GM18498 (cell line): ENCODE data around the gene HPN.
"Not testable (repeated sequence)": the region's sequence is repeated elsewhere in the genome, so short reads cannot be mapped to it uniquely, and the experiment has no call there.

Source experiments
- ATAC-seq: cut with Tn5 transposase; IDR thresholded peaks from one replicate; pipeline ENCODE4 v1.9.1; 2021; ENCODE audit warnings: mild to moderate bottlenecking, moderate library complexity; ENCODE audit not compliant: unreplicated experiment

The HPN gene

DNA sequence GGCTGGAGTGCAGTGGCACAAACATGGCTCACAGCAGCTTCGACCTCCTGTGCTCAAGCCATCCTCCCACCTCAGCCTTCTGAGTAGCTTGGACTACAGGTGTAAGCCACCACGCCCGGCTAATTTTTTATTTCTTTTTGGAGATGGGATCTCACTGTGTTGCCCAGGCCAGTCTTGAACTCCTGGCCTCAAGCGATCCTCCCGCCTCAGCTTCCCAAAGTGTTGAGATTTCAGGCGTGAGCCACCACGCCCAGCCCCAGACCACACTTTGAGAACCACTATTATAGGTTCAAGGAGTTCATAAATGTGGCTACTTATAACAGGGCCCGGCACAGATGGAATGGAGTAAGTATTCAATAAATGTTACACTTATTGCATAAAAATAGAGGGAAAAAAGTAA, 14.5 kb upstream of the HPN start:
- ATAC-seq = no peak

DNA sequence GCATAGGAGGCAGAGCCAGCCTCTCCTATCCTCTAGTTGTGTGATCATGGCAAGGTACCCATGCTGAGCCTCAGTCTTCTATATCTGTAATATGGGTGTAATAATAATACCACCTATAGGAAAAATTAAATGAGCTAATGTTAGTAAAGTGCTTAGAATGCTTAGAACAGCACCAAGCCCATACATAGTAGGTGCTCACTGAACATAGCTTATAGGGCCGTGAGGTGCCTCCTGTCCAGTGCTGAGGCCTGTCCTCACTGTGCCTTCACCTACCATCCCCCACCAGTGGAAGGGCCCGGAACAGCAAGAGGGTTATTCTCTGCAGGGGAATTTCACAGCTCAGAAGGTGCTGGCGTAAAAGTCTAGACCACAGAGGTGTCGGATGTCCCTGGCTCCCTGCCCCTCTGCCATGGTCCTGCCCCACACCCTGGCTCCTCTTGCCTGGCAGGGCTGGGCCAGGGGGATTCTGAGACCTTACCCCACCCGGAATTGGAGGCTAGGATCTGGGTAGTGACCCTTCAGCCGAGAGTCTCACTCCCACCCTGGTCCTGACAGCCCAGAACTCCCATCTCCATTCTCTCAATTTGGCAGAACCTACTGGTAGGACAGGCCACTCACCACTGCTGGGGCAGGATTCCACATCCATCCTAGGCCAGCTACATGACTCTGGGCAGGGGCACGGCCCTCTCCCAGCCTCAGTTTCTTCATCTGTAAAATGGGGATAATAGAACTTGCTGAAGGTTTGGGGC, 13.5 kb upstream of the HPN start:
- no peak for ATAC-seq

DNA sequence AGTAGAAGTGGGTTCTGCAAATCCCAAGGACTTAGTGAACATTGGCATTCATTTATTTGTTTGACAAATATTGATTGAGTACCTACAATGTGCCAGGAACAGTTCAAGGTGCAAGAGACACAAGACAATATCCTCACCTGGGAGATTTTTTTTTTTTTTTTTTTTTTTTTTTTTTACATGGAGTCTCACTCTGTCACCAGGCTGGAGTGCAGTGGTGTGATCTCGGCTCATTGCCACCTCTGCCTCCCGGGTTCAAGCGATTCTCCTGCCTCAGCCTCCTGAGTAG, 13.0 kb upstream of the HPN start:
- ATAC-seq = not testable (repeated sequence)

DNA sequence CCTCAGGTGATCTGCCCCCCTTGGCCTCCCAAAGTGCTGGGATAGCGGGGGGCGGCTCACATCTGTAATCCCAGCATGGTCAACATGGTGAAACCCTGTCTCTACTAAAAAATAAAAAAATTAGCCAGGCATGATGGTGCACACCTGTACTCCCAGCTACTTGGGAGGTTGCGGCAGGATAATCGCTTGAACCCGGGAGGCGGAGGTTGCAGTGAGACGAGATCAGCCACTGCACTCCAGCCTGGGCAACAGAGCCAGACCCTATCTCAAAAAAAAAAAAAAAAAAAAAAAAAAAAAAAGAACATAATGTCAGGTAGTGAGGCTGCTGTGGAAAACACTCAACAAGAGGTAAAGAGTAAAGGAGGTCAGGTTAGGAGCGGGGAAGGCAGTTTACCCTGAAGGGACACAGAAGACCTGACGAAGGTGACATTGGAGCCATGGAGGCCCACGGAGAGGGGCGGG, 12.2 kb upstream of the HPN start:
- ATAC-seq = not testable (repeated sequence)

DNA sequence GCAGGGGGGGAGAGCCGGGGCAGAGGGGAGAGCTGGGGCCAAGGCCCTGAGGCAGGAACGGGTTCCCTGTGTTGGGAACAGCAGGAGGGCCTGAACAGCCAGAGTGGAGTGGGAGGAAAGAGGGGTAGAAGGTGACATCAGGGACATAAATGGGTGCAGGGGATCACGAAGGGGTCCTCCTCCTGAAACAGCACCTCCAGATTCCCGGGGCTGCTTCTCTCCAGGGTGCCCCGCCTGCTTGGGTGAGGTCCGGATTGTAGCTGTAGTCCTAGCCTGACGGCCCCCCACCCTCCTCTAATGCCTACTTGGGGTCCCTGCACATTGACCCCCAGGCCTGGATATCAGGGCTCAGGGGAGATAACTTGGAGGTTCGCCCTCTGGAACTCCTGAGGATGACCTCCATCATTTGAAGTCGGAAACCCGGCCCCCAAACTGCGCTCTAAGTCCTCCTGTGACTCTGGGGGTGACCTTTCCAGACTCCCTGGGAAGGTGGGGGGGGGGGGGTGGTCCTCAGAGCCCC, 11.7 kb upstream of the HPN start:
- ATAC-seq = no peak

DNA sequence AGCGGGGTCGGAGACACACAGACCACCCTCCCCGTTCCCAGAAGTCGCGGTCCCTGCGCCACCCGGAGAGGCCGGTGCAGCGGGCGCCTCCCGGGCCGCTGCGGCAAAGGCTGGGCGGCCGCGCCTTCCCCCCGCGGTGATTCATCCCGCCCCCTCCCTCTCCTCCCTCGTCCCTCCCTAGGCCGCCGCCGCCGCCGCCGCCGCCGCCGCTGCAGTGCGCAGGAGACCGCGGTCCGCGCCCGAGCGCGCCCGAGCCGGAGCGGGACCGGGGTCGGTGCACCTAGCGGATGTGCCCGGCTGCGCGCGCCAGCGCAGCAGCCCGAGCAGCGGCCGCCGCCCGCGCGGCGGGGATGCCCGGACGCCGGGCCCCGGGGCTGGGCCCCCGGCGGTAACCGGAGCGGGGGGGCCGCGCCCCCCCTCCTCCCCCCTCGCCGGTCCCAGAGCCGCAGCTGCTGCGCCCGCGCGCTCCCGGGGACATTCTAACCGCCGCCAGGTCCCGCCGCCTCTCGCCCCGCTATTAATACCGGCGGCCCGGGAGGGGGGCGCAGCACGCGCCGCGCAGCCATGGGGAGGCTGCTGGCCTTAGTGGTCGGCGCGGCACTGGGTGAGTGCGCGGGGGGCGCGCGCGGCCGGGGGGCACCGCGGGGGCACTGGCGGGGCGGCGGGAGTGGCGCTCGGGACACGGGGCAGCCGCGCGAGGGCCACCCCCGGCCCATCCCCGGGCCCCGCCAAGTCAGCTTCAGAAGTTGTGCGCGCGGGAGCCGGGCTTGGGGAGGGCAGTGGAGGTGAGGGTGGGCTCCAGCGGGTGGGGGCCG, 11.1 kb upstream of the HPN start, which contains the start of gene SCN1B:
SCN1B (plus strand) TSS at position 214 of the 815 bp plus-strand sequence; CDS start at position 565, 351 bp downstream.
- ATAC-seq = no peak

DNA sequence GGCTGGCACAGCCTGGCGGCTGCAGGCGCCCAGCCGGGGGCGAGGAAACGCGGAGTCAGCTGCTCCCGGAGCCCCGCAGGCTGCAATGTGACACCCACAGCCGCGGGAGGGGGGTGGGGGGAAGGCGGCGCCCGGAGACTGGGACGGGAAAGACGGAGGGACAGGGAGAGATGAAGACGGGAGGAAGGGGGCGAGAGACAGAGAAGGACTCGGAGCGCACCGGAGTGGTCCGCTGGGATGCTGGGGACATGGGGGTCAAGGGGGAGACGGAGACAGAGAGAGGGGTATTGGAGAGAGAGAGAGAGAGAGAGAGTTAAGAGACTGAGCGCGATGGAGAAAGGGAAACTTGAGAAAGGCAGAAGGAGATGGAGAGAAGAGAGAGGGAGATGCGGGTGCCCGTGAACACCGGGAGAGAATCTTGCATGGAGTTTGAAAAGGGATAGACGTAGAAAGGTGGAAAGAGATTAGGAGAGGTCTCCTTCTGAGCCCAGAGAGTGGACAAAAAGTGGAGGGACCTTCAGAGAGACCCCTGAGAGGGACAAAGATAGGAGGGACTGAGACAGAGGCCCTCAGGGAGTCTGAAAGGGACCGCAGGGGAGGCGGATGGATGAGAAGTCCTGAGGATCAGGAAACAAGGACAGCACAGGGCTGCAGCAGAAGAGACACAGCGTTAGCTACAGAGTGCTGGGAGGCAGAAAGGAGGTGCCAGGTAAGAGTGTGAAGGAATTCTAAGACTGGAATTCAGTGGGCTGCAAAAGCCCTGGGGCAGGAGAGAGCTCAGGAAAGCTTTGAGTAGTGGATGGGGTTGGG, 10.2 kb upstream of the HPN start:
- no peak for ATAC-seq

DNA sequence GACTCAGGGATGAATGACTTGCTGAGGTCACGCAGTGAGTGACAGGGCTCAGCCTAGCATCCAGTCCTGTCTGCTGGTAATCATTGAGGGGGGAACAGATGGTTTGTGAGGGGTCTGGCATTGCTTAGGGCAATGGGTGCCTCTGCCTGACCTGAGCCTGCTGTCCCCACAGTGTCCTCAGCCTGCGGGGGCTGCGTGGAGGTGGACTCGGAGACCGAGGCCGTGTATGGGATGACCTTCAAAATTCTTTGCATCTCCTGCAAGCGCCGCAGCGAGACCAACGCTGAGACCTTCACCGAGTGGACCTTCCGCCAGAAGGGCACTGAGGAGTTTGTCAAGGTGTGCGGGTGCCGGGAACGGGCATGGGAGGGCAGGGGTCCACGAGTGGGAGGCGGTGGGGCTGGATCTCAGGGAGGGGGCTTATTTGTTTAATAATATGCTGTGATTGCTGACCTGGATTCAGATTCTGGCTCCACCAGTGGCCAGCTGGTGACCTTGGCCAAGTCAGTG, 9.1 kb upstream of the HPN start:
- ATAC-seq = no peak

DNA sequence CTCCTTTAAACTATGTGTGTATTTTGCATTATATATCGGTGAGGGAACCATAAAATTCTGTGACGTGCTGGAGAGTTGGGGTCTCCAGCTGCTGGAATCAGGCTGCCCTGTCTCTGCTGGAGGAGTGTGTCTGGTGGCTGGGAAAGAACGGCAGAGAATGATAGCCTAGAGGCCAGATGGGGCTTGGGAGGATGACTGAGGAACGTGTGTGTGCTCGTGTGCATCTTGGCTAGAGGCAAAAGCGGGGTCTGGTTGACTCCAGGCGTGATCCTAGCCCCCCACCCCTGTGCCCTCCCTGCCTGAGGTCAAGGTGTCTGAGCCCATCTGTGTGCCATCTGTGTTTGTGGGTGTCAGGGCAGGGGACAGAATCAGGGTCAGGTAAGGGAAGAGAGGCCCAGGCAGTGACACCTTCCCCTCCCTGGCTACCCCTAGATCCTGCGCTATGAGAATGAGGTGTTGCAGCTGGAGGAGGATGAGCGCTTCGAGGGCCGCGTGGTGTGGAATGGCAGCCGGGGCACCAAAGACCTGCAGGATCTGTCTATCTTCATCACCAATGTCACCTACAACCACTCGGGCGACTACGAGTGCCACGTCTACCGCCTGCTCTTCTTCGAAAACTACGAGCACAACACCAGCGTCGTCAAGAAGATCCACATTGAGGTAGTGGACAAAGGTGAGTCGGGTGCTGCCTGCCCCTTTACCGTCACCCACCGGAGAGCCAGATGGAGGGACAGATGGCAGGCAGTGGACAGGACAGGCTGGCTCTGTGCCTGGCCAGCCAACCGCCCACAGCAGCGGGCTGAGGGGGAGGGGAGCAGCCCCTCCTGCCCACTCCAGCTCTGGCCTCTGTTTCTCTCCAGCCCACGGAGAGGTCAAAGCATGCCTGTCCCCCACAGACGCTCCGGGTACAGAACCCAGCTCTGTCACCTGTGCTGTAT, 8.2 kb upstream of the HPN start:
- ATAC-seq = no peak

DNA sequence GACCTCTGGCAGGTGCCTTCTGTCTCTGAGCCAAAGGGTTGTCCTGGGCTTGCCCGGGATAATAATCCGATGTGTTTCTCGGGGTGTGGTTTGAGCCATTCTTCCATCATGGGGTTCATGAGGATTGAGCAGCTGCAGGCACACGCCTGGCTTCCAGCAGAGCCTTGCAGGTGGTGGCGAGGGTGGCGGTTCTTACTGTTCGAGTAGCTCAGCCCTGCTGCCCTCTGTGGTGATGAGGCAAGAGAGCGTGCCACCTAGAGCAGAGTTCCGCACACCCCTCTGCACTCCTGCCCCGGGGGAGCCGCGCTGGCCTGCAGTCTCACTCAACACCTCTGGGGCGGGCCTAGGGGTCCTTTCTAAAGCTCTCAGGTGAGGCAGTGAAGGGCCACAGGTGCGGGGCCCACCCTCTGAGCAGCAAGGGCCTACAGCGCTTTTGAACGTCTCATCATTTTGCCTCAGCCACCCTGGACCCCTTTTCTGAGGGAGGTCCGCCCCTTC, 7.5 kb upstream of the HPN start:
- no peak for ATAC-seq

DNA sequence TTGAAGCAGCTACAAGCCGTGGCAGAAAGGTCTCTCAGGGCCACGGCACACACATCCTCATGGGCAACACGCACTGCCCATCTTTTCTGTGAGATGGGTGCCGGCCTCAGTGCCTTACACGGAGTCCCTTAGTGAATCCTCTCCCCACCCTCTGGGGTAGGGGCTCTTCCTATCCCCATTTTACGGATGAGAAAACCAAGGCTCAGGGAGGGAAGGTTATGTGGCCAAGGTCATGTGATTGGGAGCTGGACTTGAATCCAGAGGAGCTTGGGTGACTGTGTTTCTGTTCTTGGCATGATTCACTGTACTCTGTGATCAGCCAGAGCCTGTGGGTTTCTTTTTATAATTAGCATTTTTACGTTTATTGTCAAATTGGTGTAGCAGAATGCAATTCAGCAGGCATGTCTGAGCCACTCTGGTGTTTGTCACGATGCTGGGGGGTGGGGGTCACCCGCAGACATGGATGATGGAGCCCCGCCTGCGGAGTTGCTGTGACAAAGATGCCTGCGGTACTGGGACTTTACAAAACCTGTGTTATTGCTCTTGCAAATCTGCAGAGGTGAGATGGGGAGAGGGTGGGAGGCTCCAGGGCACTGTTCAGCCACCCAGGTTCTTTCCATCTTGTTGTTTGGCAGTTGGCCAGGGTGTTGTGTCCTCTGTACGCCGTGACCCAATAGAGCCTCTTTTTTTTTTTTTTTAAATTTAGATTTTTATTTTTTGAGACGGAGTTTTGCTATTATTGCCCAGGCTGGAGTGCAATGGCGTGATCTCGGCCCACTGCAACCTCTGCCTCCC, 6.7 kb upstream of the HPN start:
- ATAC-seq = no peak

DNA sequence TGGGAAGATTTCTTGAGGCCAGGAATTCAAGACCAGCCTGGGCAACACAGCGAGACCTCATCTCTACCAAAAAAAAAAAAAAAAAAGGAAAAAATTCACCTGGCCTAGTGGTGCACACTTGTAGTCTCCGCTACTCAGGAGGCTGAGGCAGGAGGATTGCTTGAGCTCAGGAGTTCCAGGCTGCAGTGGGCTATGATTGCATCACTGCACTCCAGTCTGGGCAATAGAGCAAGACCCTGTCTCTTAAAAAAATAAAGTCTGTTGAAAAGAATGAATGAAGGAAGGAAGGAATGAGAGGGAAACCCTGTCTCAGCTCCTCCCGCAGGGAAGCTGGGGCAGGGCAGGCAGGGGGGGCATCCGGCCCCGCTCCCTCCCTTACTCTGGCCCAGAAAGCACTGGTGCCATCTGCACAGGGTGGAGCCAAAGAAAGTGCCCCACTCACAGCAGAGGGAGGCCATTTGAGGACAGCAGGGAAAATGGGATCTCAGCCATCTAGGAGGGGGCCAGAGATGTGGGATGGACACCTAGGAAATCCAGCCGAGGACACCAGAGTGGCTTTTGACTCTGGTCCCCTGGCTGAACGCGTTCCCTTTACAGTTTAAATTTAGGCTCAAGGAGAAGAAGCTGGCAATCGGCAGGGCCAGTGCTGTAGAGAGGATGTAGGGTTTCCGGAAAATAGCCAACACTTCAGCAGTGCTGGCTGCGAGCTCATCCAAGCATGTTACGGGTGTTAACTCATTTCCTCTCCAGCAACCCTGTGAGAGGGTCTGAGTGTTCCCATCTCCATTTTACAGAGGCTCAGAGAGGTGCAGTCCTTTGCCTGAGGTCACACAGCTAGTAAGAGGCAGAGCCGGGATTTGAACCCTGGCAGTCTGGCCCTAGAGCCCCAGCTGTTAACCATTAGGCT, 3.6 kb upstream of the HPN start:
- no peak for ATAC-seq

DNA sequence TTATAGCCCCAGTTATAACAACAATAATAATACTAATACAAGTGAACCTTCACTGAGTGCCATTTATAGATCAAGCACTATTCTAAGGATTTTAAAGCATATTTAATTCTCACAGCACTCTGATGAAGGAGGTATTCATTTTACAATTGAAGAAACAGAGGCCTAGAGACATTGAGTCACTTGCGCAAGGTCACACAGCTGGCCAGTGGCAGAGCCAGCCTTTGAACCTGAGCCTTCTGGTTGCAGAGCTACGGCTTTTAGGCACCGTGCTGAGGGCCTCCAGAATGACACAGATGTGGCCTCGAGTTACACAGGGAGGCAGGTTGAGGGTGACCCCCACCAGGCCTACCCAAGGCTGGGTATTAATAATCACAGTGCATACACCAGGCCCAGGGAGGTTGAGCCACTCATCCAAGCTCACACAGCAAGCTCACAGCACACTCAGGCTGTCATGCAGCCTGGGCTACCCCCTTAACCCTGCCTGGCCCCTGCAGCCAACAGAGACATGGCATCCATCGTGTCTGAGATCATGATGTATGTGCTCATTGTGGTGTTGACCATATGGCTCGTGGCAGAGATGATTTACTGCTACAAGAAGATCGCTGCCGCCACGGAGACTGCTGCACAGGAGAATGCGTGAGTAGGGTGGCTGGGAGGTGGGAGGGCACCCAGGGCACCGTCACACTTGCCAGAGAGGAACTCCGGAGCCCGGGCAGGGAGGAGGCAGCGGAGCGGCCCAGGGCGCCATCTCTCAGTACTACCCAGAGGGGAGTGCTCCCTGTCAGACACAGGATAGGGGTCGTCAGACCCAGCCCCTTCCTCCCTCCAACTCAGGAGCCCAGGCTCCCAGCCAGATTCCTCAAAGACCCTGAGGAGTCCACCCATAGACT, 2.7 kb upstream of the HPN start:
- ATAC-seq = no peak

DNA sequence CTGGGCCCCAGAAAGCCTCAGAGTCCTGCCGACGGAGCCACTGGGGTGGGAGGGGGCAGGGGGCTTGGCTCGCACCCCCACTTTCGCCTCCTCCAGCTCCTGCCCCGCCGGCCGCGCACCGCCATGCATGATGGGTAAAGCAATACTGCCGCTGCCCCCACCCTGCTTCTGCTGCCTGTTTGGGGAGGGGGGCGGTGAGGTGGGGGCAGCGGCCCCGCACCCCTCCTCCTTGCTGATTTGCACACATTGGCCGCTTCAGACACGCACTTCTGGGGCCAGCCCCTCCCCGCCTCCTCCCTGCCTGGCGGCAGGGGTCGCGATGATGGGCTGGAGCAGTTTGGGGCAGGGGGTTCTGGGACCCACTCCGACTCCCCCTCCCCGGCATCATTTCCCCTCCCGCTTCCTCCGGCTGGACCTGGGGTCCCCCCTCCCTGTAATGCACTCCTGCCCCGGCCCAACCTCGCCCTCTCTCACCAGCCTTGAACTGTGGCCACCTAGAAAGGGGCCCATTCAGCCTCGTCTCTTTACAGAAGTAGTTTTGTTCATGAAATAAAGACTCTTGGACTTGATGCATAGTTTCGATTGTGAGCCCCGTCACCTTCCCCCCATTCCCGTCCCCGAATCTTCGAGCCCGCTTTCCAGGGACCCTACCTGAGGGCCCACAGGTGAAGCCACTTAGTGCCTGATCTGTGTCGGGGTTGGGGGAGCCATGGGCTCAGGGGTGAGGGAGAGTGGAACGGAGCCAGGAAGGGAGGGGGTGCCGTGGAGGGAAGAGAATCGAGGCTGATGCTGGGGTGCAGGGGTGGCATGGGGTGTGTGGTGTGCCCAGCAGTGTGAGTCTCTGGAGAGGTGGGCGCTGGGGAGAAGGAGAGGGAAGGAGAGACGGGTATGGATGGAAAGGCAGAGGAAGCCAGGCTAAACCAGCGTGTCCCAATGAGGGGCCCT, 1.4 kb upstream of the HPN start:
- ATAC-seq = no peak

DNA sequence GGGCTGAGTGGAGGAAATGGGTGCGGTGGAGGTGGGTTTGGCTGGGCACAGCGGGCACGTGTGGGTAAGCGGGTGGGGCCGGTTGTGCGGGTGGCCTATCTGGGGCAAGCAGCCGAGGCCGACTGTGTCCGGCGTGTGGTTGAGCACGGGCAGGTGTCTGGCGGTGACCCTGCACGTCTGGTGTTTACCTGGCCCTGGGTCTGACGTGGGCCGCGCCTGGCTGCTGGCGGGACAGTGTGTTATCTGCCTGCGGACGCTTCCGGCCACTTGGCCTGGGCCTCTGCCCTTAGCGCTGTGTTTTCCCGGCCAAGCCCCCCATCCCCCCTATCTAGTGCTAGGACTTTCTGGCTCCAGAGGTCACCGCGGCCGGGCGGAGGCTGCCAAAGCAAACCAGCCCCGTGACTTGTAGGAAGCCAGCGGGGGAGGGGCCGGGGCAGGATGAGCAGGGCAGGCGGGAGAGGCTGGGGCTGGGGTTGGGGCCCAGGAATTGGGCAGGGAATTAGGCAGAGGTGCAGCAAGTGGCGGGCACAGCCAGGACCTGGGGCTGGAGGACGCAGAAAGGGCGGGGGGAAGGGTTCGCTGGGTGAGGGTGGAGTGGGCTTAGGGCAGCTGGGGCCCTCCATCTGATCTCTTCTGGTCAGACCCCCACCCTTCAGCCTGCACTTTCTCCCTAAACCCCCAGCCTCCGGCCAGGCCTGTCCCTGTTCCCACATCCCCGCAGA, 534 bp upstream of the HPN start:
- ATAC-seq = no peak
